Neural progenitor cell (in vitro differentiated cells): ENCODE results near the gene MACROD2. TPM values are rescaled to one million over a fixed set of nuclear protein-coding genes. Genes with fewer than 3 reads are reported as not detected.

Experiments used
- DNase-seq: peaks from one replicate; pipeline ENCODE4 v3.0.0-alpha.2; 2016; ENCODE audit warnings: low spot score
- H2AFZ ChIP-seq: fragments of 200-600 bp; sonication (generic); replicated peaks from 2 replicates; pipeline ENCODE4 v1.6.1; 2016; ENCODE audit warnings: antibody characterized with exemption
- H3F3A ChIP-seq: fragments of 200-600 bp; sonication (generic); 2 replicates; pipeline ENCODE4 v1.6.1; 2016; ENCODE audit warnings: antibody characterized with exemption, low read depth
- H3K27ac ChIP-seq: fragments of 200-600 bp; sonication (generic); 2 replicates; pipeline ENCODE4 v1.5.1; 2016; ENCODE audit warnings: mild to moderate bottlenecking
- H3K27me3 ChIP-seq: fragments of 200-600 bp; sonication (generic); 2 replicates; pipeline ENCODE4 v1.6.1; 2016; ENCODE audit warnings: mild to moderate bottlenecking, moderate library complexity
- H3K36me3 ChIP-seq: fragments of 200-600 bp; sonication (generic); 2 replicates; pipeline ENCODE4 v1.5.1; 2016
- H3K4me1 ChIP-seq: fragments of 200-600 bp; sonication (generic); 2 replicates; pipeline ENCODE4 v1.6.1; 2016; ENCODE audit warnings: mixed run types
- H3K4me2 ChIP-seq: fragments of 200-600 bp; sonication (generic); 2 replicates; pipeline ENCODE4 v1.6.1; 2016
- H3K4me3 ChIP-seq: fragments of 200-600 bp; sonication (generic); 2 replicates; pipeline ENCODE4 v1.5.1; 2016
- H3K79me2 ChIP-seq: fragments of 200-600 bp; sonication (generic); 2 replicates; pipeline ENCODE4 v1.6.1; 2016; ENCODE audit warnings: low read depth
- H3K9ac ChIP-seq: fragments of 200-600 bp; sonication (generic); 2 replicates; pipeline ENCODE4 v1.6.1; 2016
- H3K9me3 ChIP-seq: fragments of 200-600 bp; sonication (generic); 2 replicates; pipeline ENCODE4 v1.5.1; 2016; ENCODE audit warnings: low read depth
- H4K20me1 ChIP-seq: fragments of 200-600 bp; sonication (generic); 2 replicates; pipeline ENCODE4 v1.6.1; 2016; ENCODE audit warnings: low read depth
- H3K27ac Mint-ChIP-seq: 3 replicates; pipeline ENCODE4 v1.8.0; 2021; ENCODE audit warnings: mixed read lengths
- H3K27me3 Mint-ChIP-seq: 2 replicates; pipeline ENCODE4 v1.8.0; 2022; ENCODE audit warnings: low read depth, mild to moderate bottlenecking, inconsistent platforms, moderate library complexity, mixed read lengths; ENCODE audit not compliant: insufficient read depth
- H3K36me3 Mint-ChIP-seq: 3 replicates; pipeline ENCODE4 v1.8.0; 2021; ENCODE audit warnings: mixed read lengths
- H3K4me1 Mint-ChIP-seq: 3 replicates; pipeline ENCODE4 v1.8.0; 2021; ENCODE audit warnings: mixed read lengths
- H3K4me3 Mint-ChIP-seq: 3 replicates; pipeline ENCODE4 v1.8.0; 2021; ENCODE audit warnings: mild to moderate bottlenecking, moderate library complexity, mixed read lengths
- H3K9me3 Mint-ChIP-seq: 3 replicates; pipeline ENCODE4 v1.8.0; 2020; ENCODE audit warnings: mixed read lengths
- EZH2 ChIP-seq: fragments of 200-600 bp; sonication (generic); IDR thresholded peaks from 2 replicates; pipeline ENCODE4 v1.6.1; 2017; ENCODE audit warnings: antibody characterized with exemption, mild to moderate bottlenecking, moderate library complexity
- EZH2phosphoT487 ChIP-seq: fragments of 200-600 bp; sonication (generic); IDR thresholded peaks from 2 replicates; pipeline ENCODE4 v1.6.1; 2017; ENCODE audit warnings: antibody characterized with exemption
- total RNA-seq: library from RNA; depleted of rRNA; stranded (reverse); fragments of >200 nt; gene quantifications from 2 replicates; pipeline ENCODE4 v1.2.3, GENCODE V29; 2015; ENCODE audit warnings: low replicate concordance
- TF ChIP-seq, protein P1 (sequence below): fragments of 200-600 bp; sonication (generic); IDR thresholded peaks from 2 replicates; pipeline ENCODE4 v1.5.1; 2017; ENCODE audit warnings: antibody characterized with exemption, mild to moderate bottlenecking

The MACROD2 gene
- total RNA-seq, 1 donor from 2014 or later, result 11.9 TPM

DNA sequence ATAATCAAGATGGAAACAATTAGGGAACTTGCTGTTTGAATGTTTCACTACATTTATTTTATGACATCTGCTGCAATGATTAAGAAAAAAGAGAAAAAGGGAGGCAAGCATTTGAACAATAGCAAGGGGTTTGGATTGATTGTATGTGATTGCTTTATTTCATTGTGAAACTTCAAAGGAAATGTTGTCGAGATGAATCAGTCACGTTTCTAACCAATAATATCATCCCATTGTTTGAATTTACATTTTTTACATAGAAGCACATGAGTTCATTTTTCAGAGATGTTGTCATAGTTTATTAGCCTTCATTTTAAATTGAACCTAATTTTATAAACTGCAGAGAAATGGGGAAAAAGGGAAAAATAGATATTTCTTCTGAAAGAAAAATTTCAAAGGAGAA is 2006.0 kb downstream of the MACROD2 start:
- Mint-ChIP-seq H3K36me3 (peaks cover 3% of the 10 kb centered on the region), H3K27ac (no peak overlapping the region), H3K4me1 (peaks cover 18% of the 10 kb centered on the region), H3K27me3 (peaks cover 3% of the 10 kb centered on the region), H3K4me3 (no peak overlapping the region), H3K9me3 (peaks cover 40% of the 10 kb centered on the region)
- peaks cover 8% of the 10 kb centered on the region for H3K36me3 ChIP-seq
- H3K27ac ChIP-seq, result no peak overlapping the region
- H3F3A ChIP-seq, result peaks cover 23% of the 10 kb centered on the region
- peaks cover 34% of the 10 kb centered on the region for H3K27me3 ChIP-seq
- peaks cover 16% of the 10 kb centered on the region for H3K9me3 ChIP-seq
- H3K79me2 ChIP-seq, result no peaks in the 10 kb centered on the region
- no peak overlapping the region for H2AFZ ChIP-seq
- H3K9ac ChIP-seq, result no peak overlapping the region
- peaks cover 11% of the 10 kb centered on the region for H4K20me1 ChIP-seq
- H3K4me3 ChIP-seq, result no peak overlapping the region
- no peak overlapping the region for H3K4me2 ChIP-seq
- DNase-seq, result no peak
- H3K4me1 ChIP-seq, result peaks cover 12% of the 10 kb centered on the region
- TF ChIP-seq EZH2, result no peak
- TF ChIP-seq, protein P1, sequence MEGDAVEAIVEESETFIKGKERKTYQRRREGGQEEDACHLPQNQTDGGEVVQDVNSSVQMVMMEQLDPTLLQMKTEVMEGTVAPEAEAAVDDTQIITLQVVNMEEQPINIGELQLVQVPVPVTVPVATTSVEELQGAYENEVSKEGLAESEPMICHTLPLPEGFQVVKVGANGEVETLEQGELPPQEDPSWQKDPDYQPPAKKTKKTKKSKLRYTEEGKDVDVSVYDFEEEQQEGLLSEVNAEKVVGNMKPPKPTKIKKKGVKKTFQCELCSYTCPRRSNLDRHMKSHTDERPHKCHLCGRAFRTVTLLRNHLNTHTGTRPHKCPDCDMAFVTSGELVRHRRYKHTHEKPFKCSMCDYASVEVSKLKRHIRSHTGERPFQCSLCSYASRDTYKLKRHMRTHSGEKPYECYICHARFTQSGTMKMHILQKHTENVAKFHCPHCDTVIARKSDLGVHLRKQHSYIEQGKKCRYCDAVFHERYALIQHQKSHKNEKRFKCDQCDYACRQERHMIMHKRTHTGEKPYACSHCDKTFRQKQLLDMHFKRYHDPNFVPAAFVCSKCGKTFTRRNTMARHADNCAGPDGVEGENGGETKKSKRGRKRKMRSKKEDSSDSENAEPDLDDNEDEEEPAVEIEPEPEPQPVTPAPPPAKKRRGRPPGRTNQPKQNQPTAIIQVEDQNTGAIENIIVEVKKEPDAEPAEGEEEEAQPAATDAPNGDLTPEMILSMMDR, result no peak

- Histone ChIP-seq H3K9me3 (peaks cover under 1% of the 10 kb centered on the region), H3K36me3 (no peaks in the 10 kb centered on the region), H3K4me3 (no peak overlapping the region), H3K9ac (no peak overlapping the region), H3K27me3 (peaks cover 55% of the 10 kb centered on the region), H3K27ac (no peak overlapping the region), H3K79me2 (no peaks in the 10 kb centered on the region), H3K4me2 (no peak overlapping the region), H3K4me1 (peaks cover 18% of the 10 kb centered on the region), H2AFZ (no peak overlapping the region), H3F3A (peaks cover 35% of the 10 kb centered on the region), H4K20me1 (peaks cover 13% of the 10 kb centered on the region)
- H3K36me3 Mint-ChIP-seq, result no peaks in the 10 kb centered on the region
- no peak overlapping the region for H3K4me3 Mint-ChIP-seq
- DNase-seq, result no peak
- no peak for TF ChIP-seq EZH2
- no peak for TF ChIP-seq EZH2phosphoT487
- TF ChIP-seq, protein P1, result no peak
- peaks cover 21% of the 10 kb centered on the region for H3K4me1 Mint-ChIP-seq
- H3K27me3 Mint-ChIP-seq, result no peaks in the 10 kb centered on the region
- H3K9me3 Mint-ChIP-seq, result peaks cover 21% of the 10 kb centered on the region
- H3K27ac Mint-ChIP-seq, result no peak overlapping the region
Measured at GRCh38 chr20:16003310-16003709, 2008.0 kb downstream of the MACROD2 start.

DNA sequence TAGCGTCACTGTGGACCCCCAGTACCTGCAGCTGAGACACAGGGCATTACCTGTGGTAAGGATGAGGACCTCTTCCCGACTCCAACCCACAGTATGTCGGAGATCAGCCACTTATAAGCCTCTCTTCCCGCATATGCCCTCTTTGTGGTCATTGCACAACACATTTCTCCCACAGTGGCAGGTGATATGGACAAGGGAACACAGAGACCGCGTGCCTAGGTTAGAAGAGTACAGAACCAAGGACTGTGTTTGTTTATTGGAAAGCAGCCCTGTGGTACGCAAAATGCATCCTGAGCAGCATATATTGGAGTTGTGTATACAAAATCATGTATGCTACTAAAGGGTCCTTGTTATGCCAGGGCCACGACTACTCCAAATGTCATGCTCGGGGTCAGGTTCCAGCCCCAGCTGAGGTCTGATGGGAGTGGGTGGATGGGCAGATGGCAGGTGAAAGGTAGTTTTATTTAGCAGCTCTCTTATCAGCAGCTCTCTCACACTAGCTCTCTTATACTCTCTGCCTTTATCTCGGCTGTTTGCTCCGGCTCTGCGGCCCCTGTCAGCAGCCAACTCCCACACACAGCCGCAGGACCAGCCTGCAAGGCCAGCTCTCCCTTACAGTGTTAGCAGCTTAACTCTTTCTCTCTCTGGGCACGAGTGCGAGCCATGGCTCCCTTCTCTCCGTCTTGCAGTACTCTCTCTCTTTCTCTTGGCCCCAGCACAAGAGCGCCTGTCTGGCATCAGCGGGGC is 2009.0 kb downstream of the MACROD2 start:
- Mint-ChIP-seq H3K4me3 (no peak overlapping the region), H3K36me3 (peaks cover 3% of the 10 kb centered on the region), H3K4me1 (peaks cover 21% of the 10 kb centered on the region), H3K27me3 (no peaks in the 10 kb centered on the region), H3K27ac (peak overlapping the region; percentile 65), H3K9me3 (peaks cover 14% of the 10 kb centered on the region)
- H3F3A ChIP-seq, result peaks cover 35% of the 10 kb centered on the region
- H3K27me3 ChIP-seq, result peaks cover 64% of the 10 kb centered on the region
- H3K27ac ChIP-seq, result no peak overlapping the region
- no peaks in the 10 kb centered on the region for H3K79me2 ChIP-seq
- no peaks in the 10 kb centered on the region for H3K36me3 ChIP-seq
- peak; percentile 37 for DNase-seq
- H4K20me1 ChIP-seq, result peaks cover 13% of the 10 kb centered on the region
- TF ChIP-seq EZH2phosphoT487 (no peak), EZH2 (no peak)
- TF ChIP-seq, protein P1, result no peak
- H3K9ac ChIP-seq, result no peak overlapping the region
- no peak overlapping the region for H3K4me3 ChIP-seq
- H3K4me2 ChIP-seq, result no peak overlapping the region
- peaks cover 18% of the 10 kb centered on the region for H3K4me1 ChIP-seq
- H2AFZ ChIP-seq, result no peak overlapping the region
- H3K9me3 ChIP-seq, result no peaks in the 10 kb centered on the region
